GM12892 (cell line): ENCODE data around the gene ARL2BP.

Source experiments
- POLR2A ChIP-seq: IDR thresholded peaks from 2 replicates; pipeline ENCODE4 v1.6.1; 2011; ENCODE audit warnings: low read depth, low read length, control low read depth
- POLR2AphosphoS5 ChIP-seq: IDR thresholded peaks from 2 replicates; pipeline ENCODE4 v1.6.1; 2011; ENCODE audit warnings: low read depth, low read length, control low read depth

DNA sequence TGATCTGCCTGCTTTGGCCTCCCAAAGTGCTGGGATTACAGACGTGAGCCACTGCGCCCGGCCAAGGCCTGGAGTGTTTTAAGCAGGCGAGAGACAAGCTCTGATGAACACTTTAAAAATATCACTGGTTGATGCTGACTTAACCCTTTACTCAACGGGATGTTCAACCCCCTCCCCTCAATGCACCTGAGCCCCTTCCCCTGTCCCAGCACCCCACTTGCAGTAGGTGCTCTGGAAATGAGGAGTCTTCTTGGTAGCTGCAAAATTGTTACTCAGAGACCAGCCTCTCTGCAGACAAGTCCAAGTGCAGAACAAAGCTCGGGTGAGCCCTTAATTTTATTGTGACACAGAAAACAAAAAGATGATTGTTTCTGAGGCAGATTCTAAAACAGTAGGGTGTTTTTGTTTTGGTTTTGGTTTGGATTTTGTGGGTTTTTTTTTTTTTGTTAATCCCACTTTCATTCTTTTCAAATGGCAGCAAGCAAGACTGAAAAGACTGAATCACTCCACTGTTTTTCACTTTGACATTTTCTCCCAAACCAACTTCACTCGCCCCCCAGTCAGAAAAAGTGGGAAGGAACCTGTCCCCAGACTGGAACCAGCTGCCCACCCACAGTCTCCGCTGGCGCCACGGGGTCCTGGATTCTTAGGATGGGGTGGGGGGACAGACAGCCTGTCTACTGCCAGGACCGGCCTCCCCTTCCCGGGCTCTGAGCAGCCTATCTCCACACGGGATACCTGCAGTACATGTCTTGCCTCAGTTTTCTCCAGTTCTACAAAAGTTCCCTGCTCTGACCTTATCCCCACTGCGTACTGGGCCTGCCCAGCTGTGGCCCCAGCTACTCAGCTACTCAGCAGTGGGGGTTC is 44.6 kb downstream of the ARL2BP start:
- TF ChIP-seq POLR2A (no peak), POLR2AphosphoS5 (no peak)
